Dendritic cell treated with granulocyte-macrophage colony-stimulating factor and Interleukin-4, amounts not matched to agents 40 ng/mL and 50 ng/mL, for 4 days (primary cell): Measurements from ENCODE around the gene GLRA2.
A peak's percentile ranks its signal among the peaks of the same experiment; 100 is the strongest.

ENCODE experiments used
- H3K27ac Mint-ChIP-seq: one replicate; pipeline ENCODE4 v1.8.0; 2022; ENCODE audit warnings: mild to moderate bottlenecking, mixed read lengths
- H3K27me3 Mint-ChIP-seq: one replicate; pipeline ENCODE4 v1.8.0; 2022; ENCODE audit warnings: mild to moderate bottlenecking, mixed read lengths
- H3K36me3 Mint-ChIP-seq: one replicate; pipeline ENCODE4 v1.8.0; 2022; ENCODE audit warnings: low read depth, mixed read lengths
- H3K4me1 Mint-ChIP-seq: one replicate; pipeline ENCODE4 v1.8.0; 2022; ENCODE audit warnings: low read depth, mixed read lengths
- H3K4me3 Mint-ChIP-seq: one replicate; pipeline ENCODE4 v1.8.0; 2022; ENCODE audit warnings: mild to moderate bottlenecking, moderate library complexity, mixed read lengths
- H3K9me3 Mint-ChIP-seq: one replicate; pipeline ENCODE4 v1.8.0; 2022; ENCODE audit warnings: mixed read lengths
- intact Hi-C: fragments of 100-400 bp; cut with micrococcal nuclease; formaldehyde crosslinking; loops from one replicate; pipeline ENCODE4 v1.15.0; 2022

GLRA2 gene

GRCh38 chrX:14529290-14529989 is at the start of gene GLRA2:
Gene GLRA2, plus strand, starts transcription at chrX:14529536. Its CDS starts 522 bp downstream, at chrX:14530058.
- intact Hi-C loops = loop anchor here (5.0 kb wide), 2 partner anchors 432 to 492 kb away; no protein-coding TSS in a partner anchor
- no peaks in the 10 kb centered on the region for H3K9me3 Mint-ChIP-seq
- H3K4me3 Mint-ChIP-seq = peak within 1 kb of the TSS; percentile 57
- H3K27ac Mint-ChIP-seq = no peak within 1 kb of the TSS
- peaks cover 5% of the 10 kb centered on the region for H3K4me1 Mint-ChIP-seq
- peaks cover 2% of the 10 kb centered on the region for H3K27me3 Mint-ChIP-seq
- no peaks in the 10 kb centered on the region for H3K36me3 Mint-ChIP-seq

DNA sequence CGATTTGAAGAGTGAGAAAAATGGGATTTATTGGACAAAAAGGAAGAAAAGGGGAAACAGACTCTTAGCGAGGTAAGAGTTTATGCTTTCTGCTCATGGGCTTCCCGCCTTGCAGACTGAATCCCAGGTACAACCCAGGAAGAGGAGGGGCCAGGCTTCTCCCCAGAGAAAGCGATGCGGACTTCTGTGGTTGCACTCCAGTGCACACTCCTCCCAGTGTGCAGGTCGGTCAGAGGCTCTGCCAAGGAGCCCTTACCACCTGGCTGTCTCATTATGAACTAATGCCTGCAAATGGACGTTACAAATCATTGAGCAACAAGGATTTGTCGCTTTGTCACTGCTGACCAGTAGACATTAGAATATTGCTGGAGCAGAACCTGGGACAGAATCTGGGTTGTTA is 39.9 kb upstream of the GLRA2 start:
- intact Hi-C loops = no loop called here
- no peaks in the 10 kb centered on the region for H3K27me3 Mint-ChIP-seq
- H3K9me3 Mint-ChIP-seq = no peaks in the 10 kb centered on the region
- H3K27ac Mint-ChIP-seq = no peak overlapping the region
- no peak overlapping the region for H3K4me3 Mint-ChIP-seq
- no peaks in the 10 kb centered on the region for H3K36me3 Mint-ChIP-seq
- no peaks in the 10 kb centered on the region for H3K4me1 Mint-ChIP-seq

- Mint-ChIP-seq H3K27me3 (no peaks in the 10 kb centered on the region), H3K4me3 (no peak overlapping the region), H3K36me3 (no peaks in the 10 kb centered on the region), H3K27ac (no peak overlapping the region), H3K4me1 (no peaks in the 10 kb centered on the region), H3K9me3 (no peaks in the 10 kb centered on the region)
- intact Hi-C loops = no loop called here
Measured at GRCh38 chrX:14491689-14492088, 37.6 kb upstream of the GLRA2 start.

DNA sequence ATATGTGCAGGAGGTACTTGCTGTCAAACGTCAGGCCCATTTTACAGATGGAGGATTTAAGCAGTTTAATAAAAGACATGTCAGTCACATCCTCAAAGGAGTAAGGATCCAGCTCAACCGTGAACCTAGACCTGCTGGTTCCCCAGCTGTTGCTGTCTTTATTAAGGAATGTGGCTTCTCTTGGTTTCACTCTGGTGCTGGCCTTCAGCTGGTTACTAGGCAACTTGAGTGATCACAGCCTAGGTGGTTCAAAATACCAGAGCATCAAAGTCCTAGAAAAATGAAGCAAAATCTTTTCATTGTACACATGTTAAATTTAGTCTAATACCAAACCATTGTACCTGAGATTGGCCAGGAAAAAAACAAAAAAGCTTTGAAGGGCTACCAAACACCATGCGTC is 32.7 kb upstream of the GLRA2 start:
- no peak overlapping the region for H3K4me3 Mint-ChIP-seq
- H3K9me3 Mint-ChIP-seq = no peaks in the 10 kb centered on the region
- no peaks in the 10 kb centered on the region for H3K4me1 Mint-ChIP-seq
- no peaks in the 10 kb centered on the region for H3K27me3 Mint-ChIP-seq
- H3K36me3 Mint-ChIP-seq = no peaks in the 10 kb centered on the region
- intact Hi-C loops = no loop called here
- H3K27ac Mint-ChIP-seq = peak overlapping the region; percentile 78

DNA sequence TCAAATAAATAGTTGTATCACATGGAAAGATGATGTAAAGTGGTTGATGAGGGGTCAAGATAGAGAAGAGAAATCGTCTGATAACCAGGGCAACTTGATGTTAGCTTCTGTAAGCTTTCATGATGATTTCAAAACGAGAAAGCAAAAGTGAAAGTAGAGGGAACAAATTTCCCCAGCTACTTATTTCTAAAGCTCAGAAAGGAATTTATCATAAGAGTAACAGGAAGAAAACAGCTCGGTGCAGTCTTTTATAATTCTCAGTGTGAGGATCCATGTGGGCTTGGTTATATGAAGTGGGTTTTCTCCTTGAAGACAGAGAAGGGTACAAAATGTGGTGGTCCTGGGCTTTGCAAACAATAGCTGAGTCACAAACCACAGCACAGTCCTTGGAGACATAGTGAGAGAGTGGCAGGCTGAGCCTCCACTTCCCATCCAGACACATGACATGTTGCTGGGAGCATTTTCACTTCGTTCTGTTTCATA is 32.1 kb upstream of the GLRA2 start:
- Mint-ChIP-seq H3K9me3 (no peaks in the 10 kb centered on the region), H3K27ac (peak overlapping the region; percentile 78), H3K27me3 (peaks cover 2% of the 10 kb centered on the region), H3K36me3 (no peaks in the 10 kb centered on the region), H3K4me1 (no peaks in the 10 kb centered on the region), H3K4me3 (peak overlapping the region; percentile 56)
- intact Hi-C loops = no loop called here

- no peak overlapping the region for H3K27ac Mint-ChIP-seq
- peaks cover 2% of the 10 kb centered on the region for H3K27me3 Mint-ChIP-seq
- H3K36me3 Mint-ChIP-seq = no peaks in the 10 kb centered on the region
- H3K4me3 Mint-ChIP-seq = no peak overlapping the region
- intact Hi-C loops = no loop called here
- H3K9me3 Mint-ChIP-seq = no peaks in the 10 kb centered on the region
- no peaks in the 10 kb centered on the region for H3K4me1 Mint-ChIP-seq
Measured at GRCh38 chrX:14501327-14501726, 28.0 kb upstream of the GLRA2 start.

- Mint-ChIP-seq H3K4me3 (no peak overlapping the region), H3K27ac (no peak overlapping the region), H3K9me3 (no peaks in the 10 kb centered on the region), H3K36me3 (no peaks in the 10 kb centered on the region), H3K27me3 (peaks cover 2% of the 10 kb centered on the region), H3K4me1 (no peaks in the 10 kb centered on the region)
- intact Hi-C loops = no loop called here
Measured at GRCh38 chrX:14504960-14505538, 24.3 kb upstream of the GLRA2 start.

DNA sequence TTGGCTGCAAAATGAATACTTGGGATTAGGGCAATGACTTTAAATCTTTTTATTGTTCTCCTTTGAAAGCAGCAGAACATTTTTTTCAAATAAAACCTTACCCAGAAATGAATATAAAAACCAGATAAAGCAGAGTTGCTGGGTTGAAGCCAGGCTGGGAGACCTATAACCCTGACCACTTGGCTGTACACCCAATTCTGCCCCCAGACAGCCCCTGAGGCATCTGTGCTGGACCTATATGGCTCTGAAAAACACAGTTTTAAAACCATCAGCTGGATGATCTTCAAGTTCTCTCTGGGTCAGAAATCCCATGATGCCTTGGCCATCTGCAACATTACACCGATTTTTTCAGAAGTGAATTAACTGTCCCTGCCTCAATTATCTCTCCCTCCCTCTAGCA is 23.7 kb upstream of the GLRA2 start:
- no peaks in the 10 kb centered on the region for H3K4me1 Mint-ChIP-seq
- no peaks in the 10 kb centered on the region for H3K9me3 Mint-ChIP-seq
- no peak overlapping the region for H3K27ac Mint-ChIP-seq
- peaks cover 2% of the 10 kb centered on the region for H3K27me3 Mint-ChIP-seq
- H3K4me3 Mint-ChIP-seq = no peak overlapping the region
- intact Hi-C loops = no loop called here
- H3K36me3 Mint-ChIP-seq = no peaks in the 10 kb centered on the region

DNA sequence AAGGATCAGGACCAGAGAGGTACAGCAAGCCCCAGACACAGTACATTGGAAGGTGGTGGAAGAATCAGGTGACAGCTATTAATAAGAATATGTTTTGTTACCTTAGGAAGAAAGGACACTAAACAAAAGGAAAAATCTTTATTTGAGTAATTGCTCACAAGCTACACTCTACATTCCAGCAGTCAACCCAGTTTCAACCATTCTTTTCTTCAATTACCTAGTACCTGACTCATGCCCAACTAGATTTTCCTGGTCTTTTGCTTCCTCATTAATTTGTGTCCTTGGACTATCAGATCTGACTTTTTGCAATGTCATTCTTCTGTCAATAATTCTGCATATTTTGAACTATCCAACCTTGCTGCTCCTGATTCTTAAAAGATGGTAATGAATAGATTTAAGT is 22.5 kb upstream of the GLRA2 start:
- intact Hi-C loops = no loop called here
- Mint-ChIP-seq H3K9me3 (no peaks in the 10 kb centered on the region), H3K27me3 (peaks cover under 1% of the 10 kb centered on the region), H3K36me3 (no peaks in the 10 kb centered on the region), H3K4me1 (no peaks in the 10 kb centered on the region), H3K27ac (no peak overlapping the region), H3K4me3 (no peak overlapping the region)

DNA sequence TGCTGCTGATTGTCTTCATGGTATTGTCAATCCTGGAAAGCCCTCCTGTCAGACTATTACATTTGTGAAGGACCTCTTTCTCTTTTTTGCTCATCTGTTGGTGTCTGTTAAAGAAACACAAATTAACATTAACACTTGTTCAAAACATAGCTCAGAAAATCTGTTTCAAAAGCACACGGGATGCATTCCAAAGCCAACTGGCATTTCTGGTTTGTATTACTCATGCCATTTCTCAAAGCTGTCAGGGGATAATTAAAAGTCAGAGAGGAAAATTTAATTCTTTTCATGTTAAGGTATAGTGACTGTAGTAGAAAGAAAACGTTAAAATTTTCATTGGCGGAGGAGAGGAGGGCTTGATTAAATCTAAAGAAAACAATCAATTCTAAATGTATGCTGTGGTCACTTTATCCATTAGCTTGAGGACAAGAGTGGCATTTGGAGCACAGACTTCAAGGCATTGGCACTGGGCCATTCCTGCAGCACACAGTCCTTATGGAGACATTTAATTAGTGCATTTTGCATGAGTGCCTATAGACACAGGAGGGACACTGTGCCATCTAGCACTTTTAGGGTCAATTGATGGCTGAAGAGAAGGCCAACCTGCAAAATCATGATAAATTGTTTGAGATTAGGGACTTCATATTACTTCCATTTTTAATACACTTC is 21.2 kb upstream of the GLRA2 start:
- Mint-ChIP-seq H3K27ac (no peak overlapping the region), H3K4me1 (no peaks in the 10 kb centered on the region), H3K36me3 (no peaks in the 10 kb centered on the region), H3K9me3 (no peaks in the 10 kb centered on the region), H3K4me3 (no peak overlapping the region), H3K27me3 (no peaks in the 10 kb centered on the region)
- intact Hi-C loops = no loop called here

DNA sequence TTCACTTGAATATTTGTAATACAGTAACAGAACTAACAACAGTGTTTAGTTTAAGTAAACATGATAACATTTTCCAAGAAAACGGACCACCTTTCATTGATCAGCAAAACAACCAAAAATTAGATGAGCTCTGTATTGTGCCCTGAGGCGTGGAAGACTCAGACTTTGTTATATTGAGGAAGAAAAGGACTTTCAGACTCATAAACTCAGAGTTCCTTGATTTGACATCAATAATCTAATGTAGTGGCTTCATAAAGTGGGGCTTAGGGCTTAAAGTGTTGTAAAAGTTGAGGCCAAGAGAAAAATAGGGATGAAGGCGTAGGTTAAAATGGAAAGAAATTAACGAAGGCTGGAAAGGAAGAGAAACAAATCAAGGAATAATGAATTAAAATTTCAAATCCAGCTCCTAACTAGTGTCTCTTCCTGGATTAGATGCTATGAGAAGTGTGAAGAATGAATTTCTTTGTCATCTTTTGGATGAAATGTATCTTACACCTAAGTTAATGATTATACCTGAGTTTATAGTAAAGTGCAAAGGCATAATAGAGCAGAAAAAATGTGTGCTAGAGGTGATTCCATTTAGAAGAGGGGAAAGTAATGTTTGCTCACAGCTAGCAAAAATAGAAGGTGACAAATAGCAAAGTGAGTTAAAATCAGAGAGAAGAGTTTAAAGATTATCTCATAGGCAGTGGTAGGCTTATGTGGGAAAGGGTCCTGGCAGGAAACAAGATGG is 19.8 kb upstream of the GLRA2 start:
- no peaks in the 10 kb centered on the region for H3K4me1 Mint-ChIP-seq
- no peaks in the 10 kb centered on the region for H3K9me3 Mint-ChIP-seq
- H3K4me3 Mint-ChIP-seq = no peak overlapping the region
- no peaks in the 10 kb centered on the region for H3K36me3 Mint-ChIP-seq
- intact Hi-C loops = no loop called here
- no peaks in the 10 kb centered on the region for H3K27me3 Mint-ChIP-seq
- H3K27ac Mint-ChIP-seq = no peak overlapping the region

- peaks cover 5% of the 10 kb centered on the region for H3K4me1 Mint-ChIP-seq
- H3K27ac Mint-ChIP-seq = no peak overlapping the region
- H3K27me3 Mint-ChIP-seq = peaks cover 2% of the 10 kb centered on the region
- no peak overlapping the region for H3K4me3 Mint-ChIP-seq
- H3K36me3 Mint-ChIP-seq = no peaks in the 10 kb centered on the region
- H3K9me3 Mint-ChIP-seq = no peaks in the 10 kb centered on the region
- intact Hi-C loops = loop anchor here (5.0 kb wide), 2 partner anchors 431 to 491 kb away; no protein-coding TSS in a partner anchor
Measured at GRCh38 chrX:14528629-14529289, 577 bp upstream of the GLRA2 start.

DNA sequence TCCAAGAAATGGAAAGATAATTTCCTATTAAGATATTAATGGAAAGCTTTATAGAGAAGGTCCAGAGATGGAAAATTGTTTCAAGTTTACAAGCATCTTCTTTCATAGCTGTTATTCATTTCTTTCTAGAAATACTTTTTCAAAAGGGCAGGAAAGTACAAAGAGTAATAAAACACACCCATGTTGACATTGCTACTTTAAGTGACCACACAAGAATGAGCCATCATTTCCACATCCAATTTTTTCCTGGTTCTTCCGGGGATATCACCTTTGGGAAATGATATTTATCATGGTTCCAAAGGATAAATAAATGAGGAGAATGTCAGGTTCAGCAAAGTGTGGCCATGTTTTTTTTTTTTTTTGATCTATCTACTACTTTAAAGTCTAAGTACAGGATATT is 4.5 kb downstream of the GLRA2 start:
- Mint-ChIP-seq H3K36me3 (no peaks in the 10 kb centered on the region), H3K4me3 (no peak overlapping the region), H3K4me1 (peaks cover 5% of the 10 kb centered on the region), H3K27ac (no peak overlapping the region), H3K9me3 (no peaks in the 10 kb centered on the region), H3K27me3 (peaks cover 2% of the 10 kb centered on the region)
- intact Hi-C loops = no loop called here
